CD4-positive, alpha-beta T cell treated with Interleukin-12 subunit alpha and Interleukin-12 subunit beta, for 1 hour (primary cell): ENCODE data around the gene TET2.
A peak's percentile ranks its signal among the peaks of the same experiment; 100 is the strongest.

Experiments
- DNase-seq: peaks from one replicate; pipeline ENCODE4 v3.0.0-alpha.2; 2020

The TET2 gene

DNA sequence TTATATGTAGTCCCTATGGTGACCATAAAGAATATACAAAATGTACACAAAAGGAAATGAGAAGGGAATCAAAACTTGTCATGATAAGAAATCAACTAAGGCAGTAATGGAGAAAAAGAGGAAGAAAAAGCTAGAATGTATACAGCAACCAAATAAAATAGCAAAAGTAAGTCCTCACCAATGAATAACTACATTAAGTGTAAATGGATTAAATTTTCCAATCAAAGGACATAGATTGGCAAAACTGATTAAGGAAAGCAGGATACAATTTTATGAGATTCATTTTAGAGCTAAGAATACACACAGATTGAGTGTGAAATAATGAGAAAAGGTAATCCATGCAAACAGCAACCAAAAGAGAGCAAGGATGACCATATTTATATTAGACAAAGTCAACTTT, 157.4 kb downstream of the TET2 start:
- no peak for DNase-seq

DNA sequence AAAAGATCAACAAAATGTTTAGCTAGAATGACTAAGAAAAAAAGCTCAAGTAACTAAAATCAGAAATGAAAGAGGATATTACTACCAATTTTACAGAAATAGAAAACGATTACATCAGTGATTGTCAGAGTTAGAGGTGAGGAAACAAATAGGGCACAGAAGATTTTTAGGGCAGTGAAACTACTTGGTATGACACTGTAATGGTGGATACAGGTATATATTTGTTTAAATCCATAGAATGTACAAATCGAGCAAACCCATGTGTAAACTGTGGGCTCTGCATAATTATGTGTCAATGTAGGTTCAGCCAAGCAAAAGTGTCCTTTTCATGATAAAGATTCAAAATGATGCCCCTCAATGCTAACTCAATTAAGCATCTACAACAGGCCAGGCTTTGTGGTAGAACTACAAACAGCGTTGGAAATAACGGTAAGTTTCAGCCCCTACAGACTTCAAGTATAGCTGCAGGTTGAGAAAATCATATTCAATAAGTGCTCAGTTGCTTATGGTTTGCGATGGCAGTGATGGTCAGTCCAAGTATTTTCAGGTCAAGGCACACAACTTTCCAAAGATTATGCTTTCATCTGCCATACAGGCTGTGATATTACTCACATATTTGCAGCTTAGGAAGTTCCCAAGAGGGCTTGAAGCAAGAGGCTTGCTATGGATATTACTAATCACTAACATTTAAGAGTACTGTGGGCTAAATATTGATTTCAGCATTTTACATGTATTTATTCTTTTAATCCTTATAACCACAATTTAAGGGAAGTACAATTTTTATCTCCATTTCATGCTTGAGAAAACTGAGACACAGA, 158.6 kb downstream of the TET2 start:
- DNase-seq: no peak

DNA sequence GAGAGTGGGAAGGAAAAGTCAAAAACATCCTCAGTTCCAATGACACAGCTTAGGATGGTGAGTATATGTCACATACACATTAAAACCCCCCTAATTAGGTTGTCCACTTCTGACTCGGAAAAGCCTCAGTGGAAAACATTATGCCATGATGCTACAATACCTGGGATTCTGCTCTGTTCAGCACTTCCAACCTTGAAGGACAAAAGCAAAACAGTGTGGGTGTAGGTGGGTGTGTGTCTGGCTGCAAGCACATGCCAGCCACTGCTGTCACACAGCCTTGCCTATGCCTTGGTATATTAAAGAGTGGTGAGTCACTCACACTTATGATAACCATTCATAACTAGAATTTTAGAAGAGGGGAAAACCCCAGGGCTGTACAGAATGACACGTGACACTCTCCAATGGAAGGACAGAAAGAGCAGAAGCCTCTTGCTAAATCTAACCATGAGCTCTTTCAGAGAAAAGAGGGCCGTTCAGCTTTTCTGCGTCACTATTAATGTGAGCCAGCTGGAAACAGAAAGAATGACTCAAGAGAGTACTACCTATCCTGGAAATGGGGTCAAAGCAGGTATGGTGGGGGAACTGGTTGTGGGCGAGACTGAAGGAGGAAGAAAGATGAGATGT, 159.6 kb downstream of the TET2 start:
- peak; percentile 22 for DNase-seq

DNA sequence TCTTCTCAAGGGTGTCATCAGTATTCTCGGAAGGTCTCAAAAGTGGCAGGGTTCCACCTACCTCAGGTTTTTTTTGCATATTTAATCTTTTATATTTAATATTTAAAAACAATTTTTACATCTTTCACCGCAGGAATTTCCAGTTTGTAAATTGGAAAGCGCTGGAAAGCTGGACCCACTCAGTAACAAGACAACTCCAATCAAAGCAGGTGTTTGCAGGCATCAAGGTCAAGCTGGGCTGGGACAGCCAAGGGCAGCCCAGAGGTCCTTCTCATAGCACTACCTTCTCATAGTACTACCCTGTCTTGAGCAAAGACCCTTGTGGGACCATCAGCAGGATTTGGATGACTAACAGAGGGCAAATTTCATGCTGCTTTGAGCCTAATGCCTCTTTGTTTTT, 160.1 kb downstream of the TET2 start:
- no peak for DNase-seq

DNA sequence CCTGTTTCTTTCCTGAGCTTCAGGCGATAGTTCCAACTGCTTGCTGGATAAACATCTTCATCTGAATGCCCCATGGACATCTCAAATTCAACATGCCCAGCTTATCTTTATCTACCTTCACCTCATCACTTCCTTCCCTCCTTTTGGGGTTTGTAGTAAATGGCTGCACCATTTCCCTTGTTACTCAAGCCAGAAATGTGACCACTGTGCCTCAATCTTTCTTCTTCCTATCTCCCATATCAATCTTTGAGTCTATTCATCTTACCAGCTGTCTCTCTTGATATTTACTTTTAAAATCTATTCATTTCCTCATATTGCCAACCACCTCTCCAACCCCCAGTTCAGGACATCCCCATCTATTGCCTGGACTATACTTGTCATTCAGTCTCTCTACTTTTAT, 171.8 kb downstream of the TET2 start:
- no peak for DNase-seq

DNA sequence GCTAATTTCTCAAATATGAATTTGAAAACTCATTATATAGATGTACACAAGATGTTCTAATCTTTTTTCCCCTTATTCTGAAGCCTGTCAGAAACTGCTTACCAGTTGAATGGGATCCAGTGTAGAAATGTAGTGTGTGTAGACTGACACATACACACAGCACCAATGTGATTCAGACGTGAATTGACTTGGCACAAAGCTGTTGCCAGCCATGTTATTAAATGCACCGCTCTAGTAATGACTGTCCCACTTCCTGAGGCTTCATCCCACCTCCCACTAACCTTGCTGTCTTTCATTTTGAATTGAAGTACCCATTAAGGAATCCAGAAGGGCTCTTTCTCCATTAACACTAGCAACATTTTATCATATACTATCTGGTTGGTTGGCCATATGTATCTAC, 180.5 kb downstream of the TET2 start:
- DNase-seq: no peak

DNA sequence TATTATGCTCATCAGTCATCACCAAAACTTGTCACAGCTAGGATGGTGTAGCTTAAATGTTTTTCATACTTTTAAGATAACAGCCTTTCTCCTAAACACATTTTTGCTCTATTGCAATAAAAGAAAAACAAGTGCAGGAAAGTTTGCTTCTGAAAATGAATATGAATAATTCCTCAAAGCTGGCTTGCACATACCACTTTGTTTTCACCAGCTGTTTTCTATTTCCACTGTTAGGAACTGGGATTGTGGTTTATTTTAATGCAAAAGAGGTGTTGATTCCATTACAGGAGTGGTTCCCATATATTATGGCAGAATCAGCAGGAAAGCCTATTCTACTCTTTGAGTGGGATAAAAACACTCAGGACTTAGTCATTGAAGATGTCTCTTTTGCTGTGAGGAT, 181.3 kb downstream of the TET2 start:
- no peak for DNase-seq

DNA sequence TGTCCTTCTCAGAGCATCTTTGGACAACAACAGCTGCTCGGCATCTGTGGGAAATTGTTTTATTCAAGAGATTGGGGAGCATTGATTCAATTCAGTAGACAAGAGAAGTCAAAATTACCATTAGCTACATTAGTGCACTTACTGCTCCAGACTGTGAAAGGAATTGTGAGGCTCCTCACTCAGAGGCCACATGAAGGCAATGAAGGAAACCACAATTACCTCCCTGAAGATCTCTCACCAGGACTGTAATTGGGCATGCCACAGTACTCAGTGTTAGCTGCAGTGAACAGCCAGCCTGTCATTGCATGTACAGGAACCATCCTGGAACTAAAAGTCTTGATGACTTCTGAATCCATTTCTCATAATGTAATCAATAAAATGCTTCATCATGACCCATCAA, 182.4 kb downstream of the TET2 start:
- no peak for DNase-seq
